ENCODE results near the gene KIF26B.

KIF26B gene

GRCh38 chr1:245609354-245610150 lies 454.8 kb downstream of the KIF26B start:
- no peak for DNase-seq

- no peak for DNase-seq
Measured at GRCh38 chr1:245611251-245611650, 456.5 kb downstream of the KIF26B start.

- DNase-seq = no peak
Measured at GRCh38 chr1:245614476-245614875, 459.7 kb downstream of the KIF26B start.

- DNase-seq = no peak
Measured at GRCh38 chr1:245615001-245615400, 460.2 kb downstream of the KIF26B start.

GRCh38 chr1:245621589-245621988 lies 466.8 kb downstream of the KIF26B start:
- DNase-seq = no peak

- DNase-seq = no peak
Measured at GRCh38 chr1:245622332-245623014, 467.7 kb downstream of the KIF26B start.

- DNase-seq = no peak
Measured at GRCh38 chr1:245641384-245641783, 486.6 kb downstream of the KIF26B start.

- DNase-seq = no peak
Measured at GRCh38 chr1:245645406-245645805, 490.6 kb downstream of the KIF26B start.

- DNase-seq = no peak
Measured at GRCh38 chr1:245645894-245646293, 491.1 kb downstream of the KIF26B start.

- DNase-seq = no peak
Measured at GRCh38 chr1:245648749-245649522, 494.2 kb downstream of the KIF26B start.

- no peak for DNase-seq
Measured at GRCh38 chr1:245649666-245650065, 494.9 kb downstream of the KIF26B start.

GRCh38 chr1:245650441-245650960 lies 495.7 kb downstream of the KIF26B start:
- no peak for DNase-seq

- DNase-seq = no peak
Measured at GRCh38 chr1:245651093-245651492, 496.3 kb downstream of the KIF26B start.

GRCh38 chr1:245652116-245652515 lies 497.3 kb downstream of the KIF26B start:
- DNase-seq = no peak

- DNase-seq = no peak
Measured at GRCh38 chr1:245652660-245653427, 498.1 kb downstream of the KIF26B start.

- no peak for DNase-seq
Measured at GRCh38 chr1:245654460-245655050, 499.8 kb downstream of the KIF26B start.

GRCh38 chr1:245656189-245656717 lies 501.5 kb downstream of the KIF26B start:
- DNase-seq = no peak

- DNase-seq = no peak
Measured at GRCh38 chr1:245657371-245657770, 502.6 kb downstream of the KIF26B start.

- no peak for DNase-seq
Measured at GRCh38 chr1:245663373-245663772, 508.6 kb downstream of the KIF26B start.

GRCh38 chr1:245663841-245664240 lies 509.1 kb downstream of the KIF26B start:
- no peak for DNase-seq

- DNase-seq = no peak
Measured at GRCh38 chr1:245666412-245666811, 511.6 kb downstream of the KIF26B start.

GRCh38 chr1:245671349-245671748 lies 516.6 kb downstream of the KIF26B start:
- no peak for DNase-seq
